Liver (tissue), 3 donors: ENCODE results near the gene DIPK1B.

Experiments
- CTCF ChIP-seq: fragments of 150-350 bp; IDR thresholded peaks from 2 replicates; pipeline ENCODE4 v1.5.1; 2017; ENCODE audit warnings: improper control_type of control experiment, low read depth, low read length; ENCODE audit not compliant: missing input control
- FOXA2 ChIP-seq: IDR thresholded peaks from 2 replicates; pipeline ENCODE4 v1.6.1; 2016; ENCODE audit warnings: antibody characterized with exemption
- GABPA ChIP-seq, 2 donors: IDR thresholded peaks in 1 of 2; conservative IDR thresholded peaks in 1 of 2; 2 replicates each; pipeline ENCODE4 v1.6.1; 2016; ENCODE audit warnings: antibody characterized with exemption in 2 of 2, mild to moderate bottlenecking in 1 of 2, moderate library complexity in 1 of 2
- MAX ChIP-seq: IDR thresholded peaks from 2 replicates; pipeline ENCODE4 v1.6.1; 2016; ENCODE audit warnings: antibody characterized with exemption
- REST ChIP-seq: IDR thresholded peaks from 2 replicates; pipeline ENCODE4 v1.6.1; 2016; ENCODE audit warnings: antibody characterized with exemption, mild to moderate bottlenecking
- RXRA ChIP-seq, 2 donors: IDR thresholded peaks; 2 replicates each; pipeline ENCODE4 v1.6.1; 2017 to 2018; ENCODE audit warnings: antibody characterized with exemption in 2 of 2, mild to moderate bottlenecking in 1 of 2
- ZBTB33 ChIP-seq: IDR thresholded peaks from 2 replicates; pipeline ENCODE4 v1.6.1; 2016; ENCODE audit warnings: antibody characterized with exemption
- donor health status: healthy.
- donor health status: healthy.

- TF ChIP-seq CTCF (no peak), MAX (no peak), GABPA (IDR thresholded peaks at IDR 0.05 in 1 of 2, conservative IDR thresholded peaks at IDR 0.05 in 1 of 2) (no peak), ZBTB33 (no peak), REST (no peak), FOXA2 (no peak), RXRA (IDR thresholded peaks at IDR 0.05) (peak; percentile 47 to 61)
Observed at GRCh38 chr9:136698635-136699246, 13.6 kb upstream of the DIPK1B start.
